CD1c-positive myeloid dendritic cell (primary cell): ENCODE data around the gene CARTPT.

Source experiments
- DNase-seq: peaks from one replicate; pipeline ENCODE4 v3.0.0-alpha.2; 2016; ENCODE audit errors: extremely low spot score

CARTPT gene

GRCh38 chr5:71737931-71738539 is 19.0 kb downstream of the CARTPT start:
- DNase-seq = no peak

- no peak for DNase-seq
Observed at GRCh38 chr5:71738662-71739361, 19.7 kb downstream of the CARTPT start.

- DNase-seq = no peak
Observed at GRCh38 chr5:71740015-71740753, 21.1 kb downstream of the CARTPT start.

- DNase-seq = no peak
Observed at GRCh38 chr5:71743155-71743554, 24.1 kb downstream of the CARTPT start.

- no peak for DNase-seq
Observed at GRCh38 chr5:71744009-71744790, 25.1 kb downstream of the CARTPT start.

- no peak for DNase-seq
Observed at GRCh38 chr5:71747182-71747581, 28.1 kb downstream of the CARTPT start.

GRCh38 chr5:71748360-71748759 is 29.3 kb downstream of the CARTPT start:
- DNase-seq = no peak

- DNase-seq = no peak
Observed at GRCh38 chr5:71751422-71751821, 32.3 kb downstream of the CARTPT start.

- DNase-seq = no peak
Observed at GRCh38 chr5:71752441-71753190, 33.5 kb downstream of the CARTPT start.

- DNase-seq = peak; percentile 22
Observed at GRCh38 chr5:71757590-71758543, 38.8 kb downstream of the CARTPT start.

- DNase-seq = no peak
Observed at GRCh38 chr5:71762826-71763225, 43.8 kb downstream of the CARTPT start.

GRCh38 chr5:71767661-71768060 is 48.6 kb downstream of the CARTPT start:
- DNase-seq = no peak

GRCh38 chr5:71769287-71769686 is 50.2 kb downstream of the CARTPT start:
- no peak for DNase-seq

GRCh38 chr5:71770381-71770780 is 51.3 kb downstream of the CARTPT start:
- DNase-seq = no peak
